Cardiac ventricle fibroblast (primary cell): ENCODE measurements around the gene CCDC73. TPM values are rescaled to one million over a fixed set of nuclear protein-coding genes. Genes with fewer than 3 reads are reported as not detected.

Experiments used
- total RNA-seq: library from RNA; depleted of rRNA; stranded (reverse); fragments of >200 nt; gene quantifications from 2 replicates; pipeline ENCODE4 v1.2.3, GENCODE V29; 2015

CCDC73 gene
- not detected in 2 replicates for total RNA-seq

DNA sequence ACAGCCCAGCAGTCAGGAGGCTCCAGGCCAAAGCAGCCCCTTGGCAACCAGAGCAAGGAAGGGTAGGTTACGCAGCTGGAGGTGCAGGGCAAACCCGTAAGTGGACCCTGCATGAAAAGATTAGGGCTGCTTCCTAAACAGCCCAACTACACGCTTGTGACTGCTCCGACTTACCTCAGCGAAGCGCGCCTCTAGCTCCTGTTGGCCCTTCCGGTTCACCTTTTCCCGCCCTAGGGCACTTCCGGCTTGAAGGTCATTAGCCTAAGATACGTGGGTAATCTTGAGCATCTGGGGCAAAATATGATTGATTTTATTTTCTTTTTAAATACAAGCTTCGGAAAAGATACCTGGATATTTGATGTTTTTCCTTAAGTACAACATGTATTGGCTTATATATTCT, at the start of gene CCDC73:
Gene CCDC73, minus strand, starts transcription at position 224 of the 400 bp plus-strand sequence. CDS start 34,419 bp downstream, outside the sequence.

GRCh38 chr11:32829680-32830412, 35.4 kb upstream of the CCDC73 start, which contains the start of gene PRRG4:
TSS of gene PRRG4 (plus strand) at chr11:32829927. CDS start at chr11:32830530, 603 bp downstream.

DNA sequence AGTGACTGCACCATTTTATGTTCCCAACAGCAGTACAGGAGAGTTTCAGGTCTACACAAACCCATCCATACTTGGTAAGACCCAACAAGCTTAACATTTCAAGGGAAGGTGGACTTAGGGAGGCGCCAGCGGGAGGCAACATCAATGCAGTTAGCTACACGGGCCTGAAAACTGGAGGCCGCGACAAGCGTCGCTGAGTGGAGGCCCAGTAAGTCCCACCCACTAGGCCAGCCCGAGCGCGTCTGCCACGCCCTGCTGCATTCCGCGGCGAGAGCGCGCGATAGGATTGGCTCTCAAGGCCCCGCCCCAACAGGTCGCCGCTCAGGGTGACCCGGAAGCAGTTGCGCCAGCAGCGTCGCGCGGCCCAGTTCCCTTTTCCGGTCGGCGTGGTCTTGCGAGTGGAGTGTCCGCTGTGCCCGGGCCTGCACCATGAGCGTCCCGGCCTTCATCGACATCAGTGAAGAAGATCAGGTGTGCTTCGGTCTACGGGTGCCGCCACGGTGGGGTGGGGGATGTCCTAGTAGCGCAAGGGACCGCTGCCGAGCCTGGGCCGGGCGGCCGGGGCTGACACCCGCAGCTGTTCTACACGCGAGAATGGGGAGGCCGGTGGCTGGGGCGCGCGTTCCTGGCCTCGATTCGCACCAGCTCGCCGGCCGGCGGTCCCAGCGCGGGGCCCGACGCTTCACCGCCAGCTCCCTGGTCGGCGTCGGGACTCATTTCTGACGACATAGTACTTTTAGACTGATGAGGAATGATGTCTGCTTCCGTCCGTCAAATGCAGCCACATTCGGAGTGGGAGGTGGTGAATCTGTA, 210.8 kb downstream of the CCDC73 start, which contains the start of gene EIF3M:
Gene EIF3M, plus strand, starts transcription at position 373 of the 813 bp plus-strand sequence. Its CDS starts 57 bp downstream, at position 430.

Other genes with a start within 250 kb of the CCDC73 start
- 395 and 436 TPM in 2 replicates for gene EIF3M, start 210.8 kb downstream of the CCDC73 start, total RNA-seq
- 0.05 and 0.06 TPM in 2 replicates for gene PRRG4, start 35.3 kb upstream of the CCDC73 start, total RNA-seq
- 18.1 and 18.5 TPM in 2 replicates for gene QSER1, start 98.1 kb upstream of the CCDC73 start, total RNA-seq
- gene DEPDC7, start 221.2 kb upstream of the CCDC73 start, total RNA-seq: 1.4 and 1.6 TPM in 2 replicates
- 12.9 and 14.2 TPM in 2 replicates for gene TCP11L1, start 244.9 kb upstream of the CCDC73 start, total RNA-seq